GM18867 (cell line): Measurements from ENCODE around the gene F10.

ENCODE experiments used
- ATAC-seq: cut with Tn5 transposase; IDR thresholded peaks from one replicate; pipeline ENCODE4 v1.9.1; 2021; ENCODE audit warnings: mild to moderate bottlenecking, moderate library complexity; ENCODE audit not compliant: unreplicated experiment

Gene F10

GRCh38 chr13:113166681-113167080, 44.1 kb downstream of the F10 start:
- no peak for ATAC-seq

GRCh38 chr13:113167155-113167554, 44.6 kb downstream of the F10 start:
- ATAC-seq = no peak

- ATAC-seq = no peak
Measured at GRCh38 chr13:113167575-113167974, 45.0 kb downstream of the F10 start.

- ATAC-seq = no peak
Measured at GRCh38 chr13:113168211-113168610, 45.6 kb downstream of the F10 start.

GRCh38 chr13:113169277-113170272, 47.0 kb downstream of the F10 start:
- ATAC-seq = no peak

GRCh38 chr13:113170511-113170910, 47.9 kb downstream of the F10 start:
- no peak for ATAC-seq

- ATAC-seq = no peak
Measured at GRCh38 chr13:113171250-113172125, 48.9 kb downstream of the F10 start.

- no peak for ATAC-seq
Measured at GRCh38 chr13:113172419-113172926, 49.9 kb downstream of the F10 start.

GRCh38 chr13:113176280-113176679, 53.7 kb downstream of the F10 start:
- no peak for ATAC-seq

GRCh38 chr13:113176822-113177221, 54.2 kb downstream of the F10 start:
- no peak for ATAC-seq

GRCh38 chr13:113178070-113178895, 55.7 kb downstream of the F10 start:
- no peak for ATAC-seq

- no peak for ATAC-seq
Measured at GRCh38 chr13:113178896-113179167, 56.2 kb downstream of the F10 start.

- no peak for ATAC-seq
Measured at GRCh38 chr13:113179374-113180230, 57.0 kb downstream of the F10 start.

GRCh38 chr13:113182046-113182445, 59.4 kb downstream of the F10 start:
- no peak for ATAC-seq

- no peak for ATAC-seq
Measured at GRCh38 chr13:113183450-113184129, 61.0 kb downstream of the F10 start.

GRCh38 chr13:113184568-113185440, 62.2 kb downstream of the F10 start:
- ATAC-seq = no peak

- peak; percentile 95 for ATAC-seq
Measured at GRCh38 chr13:113186061-113186900, 63.7 kb downstream of the F10 start.
